Kidney (tissue), 14 donors: ENCODE data around the gene DSC3. TPM values are rescaled to one million over a fixed set of nuclear protein-coding genes. Genes with fewer than 3 reads are reported as not detected.
A peak's percentile ranks its signal among the peaks of the same experiment; 100 is the strongest.

ENCODE experiments used
- DNase-seq, 5 donors: peaks; one replicate each; pipeline ENCODE4 v3.0.0-alpha.2; 2013 to 2020
- FAIRE-seq: peaks from 2 replicates; lab custom pipeline; 2012; peaks lifted over from hg19 to GRCh38; lab: Jason Lieb, UNC
- H3K27ac ChIP-seq, 2 donors: one replicate each; pipeline ENCODE4 v1.7.0; 2013; ENCODE audit warnings: low read depth in 2 of 2, low read length in 2 of 2, inconsistent platforms in 1 of 2
- H3K27me3 ChIP-seq: one replicate; pipeline ENCODE4 v1.7.1; 2013; ENCODE audit warnings: low read length, inconsistent platforms; ENCODE audit not compliant: control insufficient read depth, insufficient read depth
- H3K36me3 ChIP-seq, 3 donors: one replicate each; pipeline versions ENCODE4 v1.7.0 to v1.7.1; 2013; ENCODE audit warnings: low read length in 3 of 3, control low read depth in 1 of 3, inconsistent platforms in 1 of 3; ENCODE audit not compliant: insufficient read depth in 3 of 3, control insufficient read depth in 2 of 3
- H3K4me1 ChIP-seq, 3 donors: one replicate each; pipeline versions ENCODE4 v1.7.0 to v1.7.1; 2013; ENCODE audit warnings: low read length in 3 of 3, inconsistent platforms in 1 of 3, low read depth in 1 of 3; ENCODE audit not compliant: control insufficient read depth in 2 of 3, insufficient read depth in 2 of 3
- H3K4me3 ChIP-seq, 3 donors: one replicate each; pipeline versions ENCODE4 v1.7.0 to v1.8.1; 2013; ENCODE audit warnings: low read length in 3 of 3, control low read depth in 1 of 3, inconsistent platforms in 1 of 3
- H3K9ac ChIP-seq, 3 donors: one replicate each; pipeline versions ENCODE4 v1.7.0 to v1.7.1; 2013; ENCODE audit warnings: low read length in 3 of 3, control low read depth in 1 of 3, inconsistent platforms in 1 of 3
- H3K9me3 ChIP-seq, 3 donors: one replicate each; pipeline versions ENCODE4 v1.7.0 to v1.7.1; 2013; ENCODE audit warnings: low read length in 3 of 3, control low read depth in 1 of 3, inconsistent platforms in 1 of 3; ENCODE audit not compliant: control insufficient read depth in 2 of 3, insufficient read depth in 1 of 3
- CTCF ChIP-seq: IDR thresholded peaks from 3 replicates; pipeline ENCODE4 v1.5.1; 2012; ENCODE audit warnings: mild to moderate bottlenecking, moderate library complexity, borderline replicate concordance; ENCODE audit not compliant: insufficient read depth; ENCODE audit errors: extremely low read depth
- intact Hi-C: fragments of 100-400 bp; cut with DNase I; formaldehyde crosslinking; loops from one replicate; pipeline ENCODE4 v1.11.1; 2022
- polyA plus RNA-seq: library from polyadenylated mRNA; stranded (reverse); fragments of 350-450 nt; fragmentation: Illumina TruSeq; extraction: RNeasy Lipid Tissue Mini Kit (QIAGEN cat#74804); gene quantifications from one replicate; pipeline ENCODE4 v1.2.3, GENCODE V29; 2014; ENCODE audit warnings: low read depth, low replicate concordance; ENCODE audit not compliant: insufficient read depth
- total RNA-seq: library from RNA; stranded (reverse); fragmentation: NEBNext Ultra II Directional; extraction: Animal tissue kit (Norgen Biotek cat#: 25700); gene quantifications from one replicate; pipeline ENCODE4 v1.2.1, GENCODE V29; 2021
- donor health status: control.
- donor health status: control.
- donor health status: control.
- donor health status: control.
- donor health status: control.
- donor health status: DM: yes; HTN: yes; CAD: no.
- donor health status: Normal renal cell carcinoma (clear cell type).

DSC3 gene
- total and polyA plus RNA-seq, 2 donors from 2014 or later: not detected

GRCh38 chr18:30971338-30971956 is 71.1 kb downstream of the DSC3 start:
- H3K4me1 ChIP-seq: no peaks in the 10 kb centered on the region
- H3K9me3 ChIP-seq: no peaks in the 10 kb centered on the region
- peak; percentile 54 for TF ChIP-seq CTCF
- no peaks in the 10 kb centered on the region for H3K27me3 ChIP-seq
- intact Hi-C loops: no loop called here
- FAIRE-seq (peak; percentile 98), DNase-seq (peak in 2 of 5 donors; percentile 59 to 68)
- no peaks in the 10 kb centered on the region for H3K36me3 ChIP-seq
- no peak overlapping the region for H3K4me3 ChIP-seq
- no peak overlapping the region for H3K9ac ChIP-seq
- H3K27ac ChIP-seq: no peak overlapping the region

GRCh38 chr18:30970196-30970816 is 72.2 kb downstream of the DSC3 start:
- H3K27me3 ChIP-seq: no peaks in the 10 kb centered on the region
- intact Hi-C loops: no loop called here
- no peak overlapping the region for H3K4me3 ChIP-seq
- no peaks in the 10 kb centered on the region for H3K4me1 ChIP-seq
- TF ChIP-seq CTCF: peak; percentile 37
- no peaks in the 10 kb centered on the region for H3K9me3 ChIP-seq
- DNase-seq (peak in 2 of 5 donors; percentile 49 to 58), FAIRE-seq (no peak)
- no peak overlapping the region for H3K27ac ChIP-seq
- no peaks in the 10 kb centered on the region for H3K36me3 ChIP-seq
- H3K9ac ChIP-seq: no peak overlapping the region

- no peak for TF ChIP-seq CTCF
- no peak for DNase-seq
- intact Hi-C loops: no loop called here
- no peaks in the 10 kb centered on the region for H3K36me3 ChIP-seq
- H3K27me3 ChIP-seq: no peaks in the 10 kb centered on the region
- no peak overlapping the region for H3K27ac ChIP-seq
- no peak overlapping the region for H3K9ac ChIP-seq
- H3K4me3 ChIP-seq: no peak overlapping the region
- H3K4me1 ChIP-seq: no peaks in the 10 kb centered on the region
- no peak for FAIRE-seq
- no peaks in the 10 kb centered on the region for H3K9me3 ChIP-seq
Observed at GRCh38 chr18:30969670-30970170, 72.8 kb downstream of the DSC3 start.
